NCI-H2107 treated with DMSO at 0.1 percent for 48 hours (cell line): ENCODE data around the gene EXOG.
A peak's percentile ranks its signal among the peaks of the same experiment; 100 is the strongest.

ENCODE experiments used
- DNase-seq: peaks from one replicate; lab custom pipeline; 2025; ENCODE audit not compliant: unreplicated experiment; lab: John Stamatoyannopoulos, UW

Gene EXOG

GRCh38 chr3:38544926-38545325 lies 48.8 kb downstream of the EXOG start:
- DNase-seq, result no peak

GRCh38 chr3:38545550-38545949 lies 49.4 kb downstream of the EXOG start:
- DNase-seq, result peak; percentile 0

- no peak for DNase-seq
Measured at GRCh38 chr3:38545983-38546382, 49.8 kb downstream of the EXOG start.

GRCh38 chr3:38548154-38548931 lies 52.2 kb downstream of the EXOG start:
- DNase-seq, result peak; percentile 0

GRCh38 chr3:38549082-38549481 lies 52.9 kb downstream of the EXOG start:
- DNase-seq, result no peak

GRCh38 chr3:38549486-38549885 lies 53.3 kb downstream of the EXOG start:
- DNase-seq, result no peak

GRCh38 chr3:38549957-38550840 lies 54.1 kb downstream of the EXOG start:
- no peak for DNase-seq

GRCh38 chr3:38551026-38551832 lies 55.1 kb downstream of the EXOG start:
- no peak for DNase-seq

- no peak for DNase-seq
Measured at GRCh38 chr3:38552364-38552763, 56.2 kb downstream of the EXOG start.

GRCh38 chr3:38553071-38553470 lies 56.9 kb downstream of the EXOG start:
- no peak for DNase-seq

- DNase-seq, result no peak
Measured at GRCh38 chr3:38554127-38554827, 58.1 kb downstream of the EXOG start.

- no peak for DNase-seq
Measured at GRCh38 chr3:38555149-38555840, 59.2 kb downstream of the EXOG start.

GRCh38 chr3:38555926-38556325 lies 59.8 kb downstream of the EXOG start:
- no peak for DNase-seq

GRCh38 chr3:38556640-38557358 lies 60.7 kb downstream of the EXOG start:
- no peak for DNase-seq

GRCh38 chr3:38558864-38559263 lies 62.7 kb downstream of the EXOG start:
- no peak for DNase-seq

- no peak for DNase-seq
Measured at GRCh38 chr3:38560284-38560683, 64.1 kb downstream of the EXOG start.

GRCh38 chr3:38560996-38561717 lies 65.0 kb downstream of the EXOG start:
- DNase-seq, result no peak

- no peak for DNase-seq
Measured at GRCh38 chr3:38561746-38562466, 65.8 kb downstream of the EXOG start.
